ENCODE results near the gene ADGRV1. TPM values are rescaled to one million over a fixed set of nuclear protein-coding genes. Genes with fewer than 3 reads are reported as not detected.

Gene ADGRV1
- total and polyA plus RNA-seq, 9 of the 15 experiments (the other 6 are each of a cell fraction or from before 2014, with no cell fraction given): 21.7 to 156 (median 58.2) TPM

DNA sequence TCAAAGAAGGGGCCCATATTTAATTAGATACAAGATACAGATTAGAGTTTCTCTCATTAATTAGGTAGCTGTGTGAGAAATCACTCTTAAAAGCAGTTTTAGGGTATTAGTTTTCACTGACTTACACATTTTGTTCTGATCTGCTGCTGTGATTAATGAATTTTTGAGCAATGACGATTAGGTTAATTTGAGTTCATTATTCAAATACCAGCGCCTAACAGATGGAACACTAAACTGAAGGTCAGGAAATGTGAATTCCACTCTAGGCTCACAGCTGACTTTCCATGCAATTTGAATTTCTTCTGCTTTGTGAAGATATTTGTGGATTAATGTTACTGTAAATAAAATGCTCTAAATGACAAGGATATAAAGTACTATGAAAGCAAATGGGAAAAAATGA lies 380.6 kb downstream of the ADGRV1 start:
- no TSS peak for BruUV-seq (replicated peaks)
- DNase-seq (ENCODE audit: extremely low read depth in 1 of 4, low spot score in 3 of 4) (no peak), ATAC-seq (no peak), FAIRE-seq (no peak)
- Histone ChIP-seq H3K4me3 (no peak overlapping the region), H3K9ac (ENCODE audit: insufficient read depth in 1 of 2, low read depth in 2 of 2, low read length in 2 of 2) (no peak overlapping the region), H3K9me1 (ENCODE audit: control insufficient read depth, insufficient read depth, low read length) (no peaks in the 10 kb centered on the region), H3K27ac (ENCODE audit: extremely low read depth, low read depth, low read length) (no peak overlapping the region), H3K4me2 (ENCODE audit: insufficient read depth, low read length) (no peak overlapping the region), H3K27me3 (ENCODE audit: control insufficient read depth in 2 of 2, insufficient read depth in 2 of 2, low read length in 2 of 2) (no peaks in the 10 kb centered on the region), H3K9me3 (replicated peaks; ENCODE audit: control insufficient read depth, insufficient read depth, low read depth, low read length) (no peaks in the 10 kb centered on the region), H3K79me2 (ENCODE audit: control insufficient read depth, insufficient read depth, low read length) (no peaks in the 10 kb centered on the region), H4K20me1 (replicated peaks; ENCODE audit: control insufficient read depth, insufficient read depth, low read length) (no peaks in the 10 kb centered on the region), H3K4me1 (replicated peaks in 1 of 2; ENCODE audit: control insufficient read depth in 2 of 2, insufficient read depth in 2 of 2, low read length in 2 of 2) (peaks cover 0 to 3% of the 10 kb centered on the region in 2 experiments; a peak in 2 of 5 replicates), H3K36me3 (ENCODE audit: control insufficient read depth, insufficient read depth, low read length) (no peaks in the 10 kb centered on the region), H2AFZ (ENCODE audit: low read depth, low read length) (no peak overlapping the region)
- ChIA-PET POLR2A (interaction anchor here (1.1 kb wide), 1 partner anchor 30 kb away, joined by 3 read pairs; no protein-coding TSS in a partner anchor), CTCF (ENCODE audit: low intra/inter-chr PET ratio) (interaction anchor here (0.5 kb wide), 1 partner anchor 15 kb away, joined by 7 read pairs; no protein-coding TSS in a partner anchor)
- TF ChIP-seq ZBTB8A (IDR thresholded peaks at IDR 0.05; ENCODE audit: partially characterized antibody) (no peak), LEF1 (IDR thresholded peaks at IDR 0.05) (no peak), DACH1 (IDR thresholded peaks at IDR 0.05; ENCODE audit: partially characterized antibody) (no peak), ZNF3 (CRISPR knock-in tag; IDR thresholded peaks at IDR 0.05) (no peak), POLR2H (tag; IDR thresholded peaks at IDR 0.05; ENCODE audit: low read depth) (no peak), PYGO2 (tag; IDR thresholded peaks at IDR 0.05) (no peak), GATA2 (CRISPR knock-in tag; IDR thresholded peaks at IDR 0.05) (no peak), TSC22D4 (tag; IDR thresholded peaks at IDR 0.05) (no peak), KAT2B (IDR thresholded peaks at IDR 0.05; ENCODE audit: low read depth, low read length) (no peak), C11orf30 (IDR thresholded peaks at IDR 0.05; ENCODE audit: low read depth) (no peak), CHCHD3 (CRISPR knock-in tag; IDR thresholded peaks at IDR 0.05) (no peak), PHF8 (IDR thresholded peaks at IDR 0.05; ENCODE audit: borderline replicate concordance, low read length) (no peak), ZNF696 (CRISPR knock-in tag; conservative IDR thresholded peaks at IDR 0.05) (no peak), ZNF140 (CRISPR knock-in tag; IDR thresholded peaks at IDR 0.05) (no peak)
- TF ChIP-seq, protein P1, sequence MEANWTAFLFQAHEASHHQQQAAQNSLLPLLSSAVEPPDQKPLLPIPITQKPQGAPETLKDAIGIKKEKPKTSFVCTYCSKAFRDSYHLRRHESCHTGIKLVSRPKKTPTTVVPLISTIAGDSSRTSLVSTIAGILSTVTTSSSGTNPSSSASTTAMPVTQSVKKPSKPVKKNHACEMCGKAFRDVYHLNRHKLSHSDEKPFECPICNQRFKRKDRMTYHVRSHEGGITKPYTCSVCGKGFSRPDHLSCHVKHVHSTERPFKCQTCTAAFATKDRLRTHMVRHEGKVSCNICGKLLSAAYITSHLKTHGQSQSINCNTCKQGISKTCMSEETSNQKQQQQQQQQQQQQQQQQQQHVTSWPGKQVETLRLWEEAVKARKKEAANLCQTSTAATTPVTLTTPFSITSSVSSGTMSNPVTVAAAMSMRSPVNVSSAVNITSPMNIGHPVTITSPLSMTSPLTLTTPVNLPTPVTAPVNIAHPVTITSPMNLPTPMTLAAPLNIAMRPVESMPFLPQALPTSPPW (CRISPR knock-in tag; IDR thresholded peaks at IDR 0.05): no peak
- TF ChIP-seq, protein P2, sequence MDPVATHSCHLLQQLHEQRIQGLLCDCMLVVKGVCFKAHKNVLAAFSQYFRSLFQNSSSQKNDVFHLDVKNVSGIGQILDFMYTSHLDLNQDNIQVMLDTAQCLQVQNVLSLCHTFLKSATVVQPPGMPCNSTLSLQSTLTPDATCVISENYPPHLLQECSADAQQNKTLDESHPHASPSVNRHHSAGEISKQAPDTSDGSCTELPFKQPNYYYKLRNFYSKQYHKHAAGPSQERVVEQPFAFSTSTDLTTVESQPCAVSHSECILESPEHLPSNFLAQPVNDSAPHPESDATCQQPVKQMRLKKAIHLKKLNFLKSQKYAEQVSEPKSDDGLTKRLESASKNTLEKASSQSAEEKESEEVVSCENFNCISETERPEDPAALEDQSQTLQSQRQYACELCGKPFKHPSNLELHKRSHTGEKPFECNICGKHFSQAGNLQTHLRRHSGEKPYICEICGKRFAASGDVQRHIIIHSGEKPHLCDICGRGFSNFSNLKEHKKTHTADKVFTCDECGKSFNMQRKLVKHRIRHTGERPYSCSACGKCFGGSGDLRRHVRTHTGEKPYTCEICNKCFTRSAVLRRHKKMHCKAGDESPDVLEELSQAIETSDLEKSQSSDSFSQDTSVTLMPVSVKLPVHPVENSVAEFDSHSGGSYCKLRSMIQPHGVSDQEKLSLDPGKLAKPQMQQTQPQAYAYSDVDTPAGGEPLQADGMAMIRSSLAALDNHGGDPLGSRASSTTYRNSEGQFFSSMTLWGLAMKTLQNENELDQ (CRISPR knock-in tag; IDR thresholded peaks at IDR 0.05; ENCODE audit: borderline replicate concordance): no peak
- TF ChIP-seq, protein P3, sequence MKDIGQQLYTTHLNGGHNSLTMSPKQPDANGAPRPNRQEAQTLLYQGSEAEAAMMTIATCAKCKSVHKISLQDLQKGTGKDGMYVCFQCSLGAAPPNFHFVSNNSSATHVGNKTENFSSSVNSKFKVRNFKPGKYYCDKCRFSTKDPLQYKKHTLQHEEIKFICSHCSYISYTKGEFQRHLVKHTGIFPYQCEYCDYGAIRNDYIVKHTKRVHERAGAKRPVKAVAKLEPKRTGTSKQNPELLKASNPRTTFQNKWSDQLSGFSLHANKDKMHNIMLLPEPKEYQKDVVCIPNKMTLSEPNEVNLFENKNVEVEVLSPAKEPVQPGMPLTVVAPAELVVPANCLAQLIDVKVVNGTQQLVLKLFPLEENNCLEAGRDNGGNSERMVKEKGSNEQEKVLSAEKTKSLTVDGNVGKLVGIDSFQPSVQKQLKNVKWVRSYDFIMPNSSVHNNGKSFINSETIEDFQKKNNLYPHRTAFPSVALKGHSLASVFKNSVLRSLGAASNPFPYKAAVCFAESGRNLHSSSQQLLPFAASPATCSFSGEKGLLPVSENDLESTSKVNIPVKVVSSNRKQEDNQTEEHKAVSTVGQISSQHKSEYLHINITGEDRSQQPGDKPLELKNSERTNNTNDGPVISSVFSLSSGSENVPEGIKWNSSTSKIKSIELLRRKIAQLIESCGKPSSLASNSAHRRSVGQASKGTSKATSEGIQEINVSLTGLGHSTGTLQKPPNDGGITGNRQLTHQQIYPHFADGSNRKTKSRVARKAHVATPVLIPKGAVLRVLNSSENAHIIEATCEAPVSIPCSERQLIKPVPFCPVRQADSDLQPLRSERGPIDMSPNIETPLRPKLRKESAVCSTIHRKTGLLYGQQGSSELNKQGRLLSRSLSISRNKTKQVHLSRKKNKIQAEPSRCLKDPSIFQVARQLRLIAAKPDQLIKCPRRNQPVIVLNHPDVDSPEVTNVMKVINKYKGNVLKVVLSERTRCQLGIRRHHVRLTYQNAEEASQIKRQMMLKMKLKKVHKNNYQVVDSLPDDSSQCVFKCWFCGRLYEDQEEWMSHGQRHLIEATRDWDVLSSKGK (CRISPR knock-in tag; IDR thresholded peaks at IDR 0.05): no peak
- intact Hi-C loops (cut with micrococcal nuclease): loop anchor here (10.0 kb wide), 1 partner anchor 236 kb away; no protein-coding TSS in a partner anchor
- in situ Hi-C loops (cut with MboI): no loop called here
- WGBS (ENCODE audit: insufficient coverage, low coverage, missing lambda C conversion rate): 68% methylated on average over 2 of the region's 2 CpGs

Measured in K562 (cell line).